SK-N-SH treated with all-trans-retinoic acid at 6 μM for 48 hours (cell line): ENCODE data around the gene MYO5B.

Experiments used
- ATAC-seq: fragments of 200-7000 bp; cut with Tn5 transposase; 3 replicates; pipeline ENCODE4 v1.9.1; 2020; ENCODE audit warnings: mild to moderate bottlenecking, moderate library complexity
- BACH2 ChIP-seq: fragments of 250-450 bp; sonication (Bioruptor Pico); IDR thresholded peaks from 2 replicates; pipeline ENCODE4 v1.9.0; 2021; ENCODE audit warnings: mild to moderate bottlenecking, borderline replicate concordance
- CSDC2 ChIP-seq: fragments of 250-450 bp; sonication (Bioruptor Pico); IDR thresholded peaks from 2 replicates; pipeline ENCODE4 v1.5.0; 2020; ENCODE audit warnings: mild to moderate bottlenecking, moderate library complexity
- ESRRG ChIP-seq: fragments of 250-450 bp; sonication (Bioruptor Pico); IDR thresholded peaks from 2 replicates; pipeline ENCODE4 v1.6.1; 2021; ENCODE audit warnings: mild to moderate bottlenecking
- GLIS3 ChIP-seq: fragments of 250-450 bp; sonication (Bioruptor Pico); IDR thresholded peaks from 2 replicates; pipeline ENCODE4 v1.5.0; 2020; ENCODE audit warnings: mild to moderate bottlenecking, moderate library complexity
- ISL1 ChIP-seq: fragments of 250-450 bp; sonication (Bioruptor Pico); IDR thresholded peaks from 2 replicates; pipeline ENCODE4 v2.1.2; 2022; ENCODE audit warnings: mild to moderate bottlenecking, moderate library complexity
- OSR1 ChIP-seq: fragments of 250-450 bp; sonication (Bioruptor Pico); IDR thresholded peaks from 2 replicates; pipeline ENCODE4 v1.8.0; 2022; ENCODE audit warnings: moderate library complexity, mild to moderate bottlenecking, inconsistent platforms
- PATZ1 ChIP-seq: fragments of 250-450 bp; sonication (Bioruptor Pico); IDR thresholded peaks from 2 replicates; pipeline ENCODE4 v1.8.0; 2020; ENCODE audit warnings: mild to moderate bottlenecking, moderate library complexity, borderline replicate concordance
- PPARA ChIP-seq: fragments of 250-450 bp; sonication (Bioruptor Pico); IDR thresholded peaks from 2 replicates; pipeline ENCODE4 v1.5.0; 2020; ENCODE audit warnings: mild to moderate bottlenecking, borderline replicate concordance
- SNAI2 ChIP-seq: fragments of 250-450 bp; sonication (Bioruptor Pico); IDR thresholded peaks from 2 replicates; pipeline ENCODE4 v1.5.0; 2020; ENCODE audit warnings: mild to moderate bottlenecking, moderate library complexity
- TCF4 ChIP-seq: fragments of 250-450 bp; sonication (Bioruptor Pico); IDR thresholded peaks from 2 replicates; pipeline ENCODE4 v1.8.0; 2021; ENCODE audit warnings: mild to moderate bottlenecking, moderate library complexity, borderline replicate concordance
- TOX ChIP-seq: fragments of 250-450 bp; sonication (Bioruptor Pico); IDR thresholded peaks from 2 replicates; pipeline ENCODE4 v1.8.0; 2021; ENCODE audit warnings: mild to moderate bottlenecking, moderate library complexity, borderline replicate concordance
- TSHZ2 ChIP-seq: fragments of 250-450 bp; sonication (Bioruptor Pico); IDR thresholded peaks from 2 replicates; pipeline ENCODE4 v1.5.0; 2020; ENCODE audit warnings: mild to moderate bottlenecking, moderate library complexity
- ZC3H10 ChIP-seq: fragments of 250-450 bp; sonication (Bioruptor Pico); IDR thresholded peaks from 2 replicates; pipeline ENCODE4 v1.5.1; 2021; ENCODE audit warnings: mild to moderate bottlenecking, moderate library complexity
- ZFP3 ChIP-seq: fragments of 250-450 bp; sonication (Bioruptor Pico); IDR thresholded peaks from 2 replicates; pipeline ENCODE4 v1.5.0; 2020; ENCODE audit warnings: mild to moderate bottlenecking, moderate library complexity
- ZFP30 ChIP-seq: fragments of 450-650 bp; formaldehyde crosslinking; IDR thresholded peaks from 2 replicates; pipeline ENCODE4 v1.5.0; 2022; ENCODE audit warnings: mild to moderate bottlenecking, moderate library complexity
- ZNF565 ChIP-seq: fragments of 450-650 bp; formaldehyde crosslinking; conservative IDR thresholded peaks from 2 replicates; pipeline ENCODE4 v1.5.0; 2020; ENCODE audit warnings: low read depth, mild to moderate bottlenecking, moderate library complexity
- ZNF70 ChIP-seq: fragments of 450-650 bp; formaldehyde crosslinking; IDR thresholded peaks from 2 replicates; pipeline ENCODE4 v1.5.0; 2020; ENCODE audit warnings: mild to moderate bottlenecking, moderate library complexity
- TF ChIP-seq, protein P1 (sequence below): fragments of 250-450 bp; sonication (Bioruptor Pico); IDR thresholded peaks from 2 replicates; pipeline ENCODE4 v1.5.1; 2021; ENCODE audit warnings: mild to moderate bottlenecking, moderate library complexity
- TF ChIP-seq, protein P2 (sequence below): fragments of 250-450 bp; sonication (Bioruptor Pico); IDR thresholded peaks from 2 replicates; pipeline ENCODE4 v1.5.1; 2020; ENCODE audit warnings: low read depth, mild to moderate bottlenecking, moderate library complexity

MYO5B gene

GRCh38 chr18:50161597-50162205 lies 33.2 kb downstream of the MYO5B start:
- TF ChIP-seq CSDC2 (CRISPR knock-in tag) = no peak
- TF ChIP-seq TCF4 = no peak
- TF ChIP-seq SNAI2 (CRISPR knock-in tag) = no peak
- TF ChIP-seq BACH2 (CRISPR knock-in tag) = no peak
- no peak for TF ChIP-seq ZNF70 (CRISPR knock-in tag)
- TF ChIP-seq, protein P1, sequence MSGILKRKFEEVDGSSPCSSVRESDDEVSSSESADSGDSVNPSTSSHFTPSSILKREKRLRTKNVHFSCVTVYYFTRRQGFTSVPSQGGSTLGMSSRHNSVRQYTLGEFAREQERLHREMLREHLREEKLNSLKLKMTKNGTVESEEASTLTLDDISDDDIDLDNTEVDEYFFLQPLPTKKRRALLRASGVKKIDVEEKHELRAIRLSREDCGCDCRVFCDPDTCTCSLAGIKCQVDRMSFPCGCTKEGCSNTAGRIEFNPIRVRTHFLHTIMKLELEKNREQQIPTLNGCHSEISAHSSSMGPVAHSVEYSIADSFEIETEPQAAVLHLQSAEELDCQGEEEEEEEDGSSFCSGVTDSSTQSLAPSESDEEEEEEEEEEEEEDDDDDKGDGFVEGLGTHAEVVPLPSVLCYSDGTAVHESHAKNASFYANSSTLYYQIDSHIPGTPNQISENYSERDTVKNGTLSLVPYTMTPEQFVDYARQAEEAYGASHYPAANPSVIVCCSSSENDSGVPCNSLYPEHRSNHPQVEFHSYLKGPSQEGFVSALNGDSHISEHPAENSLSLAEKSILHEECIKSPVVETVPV (CRISPR knock-in tag) = no peak
- TF ChIP-seq OSR1 (CRISPR knock-in tag) = no peak
- TF ChIP-seq ZC3H10 (CRISPR knock-in tag) = no peak
- TF ChIP-seq PATZ1 = no peak
- TF ChIP-seq ZNF565 (CRISPR knock-in tag) = no peak
- TF ChIP-seq ISL1 (CRISPR knock-in tag) = no peak
- TF ChIP-seq ZFP3 = no peak
- no peak for TF ChIP-seq TOX (CRISPR knock-in tag)
- TF ChIP-seq GLIS3 (CRISPR knock-in tag) = no peak
- no peak for TF ChIP-seq TSHZ2
- no peak for TF ChIP-seq ZFP30 (CRISPR knock-in tag)
- no peak for ATAC-seq

DNA sequence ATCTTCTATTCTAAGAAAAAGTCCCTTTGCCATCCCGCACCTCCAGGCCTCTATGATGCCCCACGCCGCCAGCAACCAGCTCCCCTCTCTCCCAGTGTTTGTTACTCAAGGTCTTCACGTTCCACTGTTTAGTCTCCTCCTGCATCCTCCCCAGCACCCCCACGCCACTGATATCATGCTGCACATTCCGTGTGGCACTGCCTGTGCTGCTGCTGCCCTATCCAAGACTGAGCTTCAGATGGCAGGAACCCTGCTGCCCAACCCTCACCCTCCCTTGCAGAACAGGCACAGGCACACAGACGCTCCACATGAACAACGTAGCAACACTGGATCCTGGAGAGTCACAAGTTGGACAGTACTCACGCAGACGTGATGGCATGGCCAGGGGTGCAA lies 35.3 kb downstream of the MYO5B start:
- no peak for ATAC-seq
- TF ChIP-seq ZFP30 (CRISPR knock-in tag) (no peak), ESRRG (CRISPR knock-in tag) (no peak), BACH2 (CRISPR knock-in tag) (no peak), OSR1 (CRISPR knock-in tag) (no peak), ZNF70 (CRISPR knock-in tag) (no peak), TSHZ2 (no peak)

- ATAC-seq = no peak
- TF ChIP-seq SNAI2 (CRISPR knock-in tag) (no peak), OSR1 (CRISPR knock-in tag) (no peak), ZC3H10 (CRISPR knock-in tag) (no peak), PATZ1 (no peak), TOX (CRISPR knock-in tag) (no peak), TCF4 (no peak), CSDC2 (CRISPR knock-in tag) (no peak), BACH2 (CRISPR knock-in tag) (no peak), PPARA (CRISPR knock-in tag) (no peak), ISL1 (CRISPR knock-in tag) (no peak)
- TF ChIP-seq, protein P1 (CRISPR knock-in tag) = no peak
- TF ChIP-seq, protein P2, sequence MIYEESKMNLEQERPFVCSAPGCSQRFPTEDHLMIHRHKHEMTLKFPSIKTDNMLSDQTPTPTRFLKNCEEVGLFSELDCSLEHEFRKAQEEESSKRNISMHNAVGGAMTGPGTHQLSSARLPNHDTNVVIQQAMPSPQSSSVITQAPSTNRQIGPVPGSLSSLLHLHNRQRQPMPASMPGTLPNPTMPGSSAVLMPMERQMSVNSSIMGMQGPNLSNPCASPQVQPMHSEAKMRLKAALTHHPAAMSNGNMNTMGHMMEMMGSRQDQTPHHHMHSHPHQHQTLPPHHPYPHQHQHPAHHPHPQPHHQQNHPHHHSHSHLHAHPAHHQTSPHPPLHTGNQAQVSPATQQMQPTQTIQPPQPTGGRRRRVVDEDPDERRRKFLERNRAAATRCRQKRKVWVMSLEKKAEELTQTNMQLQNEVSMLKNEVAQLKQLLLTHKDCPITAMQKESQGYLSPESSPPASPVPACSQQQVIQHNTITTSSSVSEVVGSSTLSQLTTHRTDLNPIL (CRISPR knock-in tag) = no peak
Observed at GRCh38 chr18:50158866-50159653, 35.9 kb downstream of the MYO5B start.
